ENCODE data around the gene ZNF212. TPM values are rescaled to one million over a fixed set of nuclear protein-coding genes. Genes with fewer than 3 reads are reported as not detected.

The ZNF212 gene
- total and polyA plus RNA-seq, 9 of the 15 experiments (the other 6 are each of a cell fraction or from before 2014, with no cell fraction given) = 1.8 to 21.4 (median 7.2) TPM

- no peak for TF ChIP-seq ARID3B (CRISPR knock-in tag; IDR thresholded peaks at IDR 0.05; ENCODE audit: borderline replicate concordance)
- TF ChIP-seq THRAP3 (IDR thresholded peaks at IDR 0.05; ENCODE audit: borderline replicate concordance) = no peak
- no peak for TF ChIP-seq PHB2 (IDR thresholded peaks at IDR 0.05; ENCODE audit: low read depth)
- TF ChIP-seq SREBF1 (IDR thresholded peaks at IDR 0.05; ENCODE audit: borderline replicate concordance, low read depth, low read length) = no peak
- TF ChIP-seq FOXA1 (IDR thresholded peaks at IDR 0.05; ENCODE audit: borderline replicate concordance) = peak; percentile 85
- TF ChIP-seq USF2 (CRISPR knock-in tag; IDR thresholded peaks at IDR 0.05) = no peak
- peak; percentile 74; the same call in 1 of the 2 replicates for TF ChIP-seq PHB (CRISPR knock-in tag; IDR thresholded peaks at IDR 0.05)
- TF ChIP-seq NFIC (IDR thresholded peaks at IDR 0.05) = peak; percentile 62
- TF ChIP-seq USF1 (CRISPR knock-in tag; IDR thresholded peaks at IDR 0.05) = peak; percentile 33; the same call in 1 of the 2 replicates
- TF ChIP-seq ZNF121 (CRISPR knock-in tag; conservative IDR thresholded peaks at IDR 0.05) = no peak
- TF ChIP-seq ATF2 (CRISPR knock-in tag; IDR thresholded peaks at IDR 0.05) = no peak
- 0 out of 2 replicates have a peak, but pooled peaks have one; percentile 67 for TF ChIP-seq ZNF609 (CRISPR knock-in tag; IDR thresholded peaks at IDR 0.05; ENCODE audit: borderline replicate concordance)
- TF ChIP-seq JUN (IDR thresholded peaks at IDR 0.05; ENCODE audit: borderline replicate concordance, low read depth, low read length) = 0 out of 2 replicates have a peak, but pooled peaks have one; percentile 35
- peak; percentile 90 for TF ChIP-seq JUN (CRISPR knock-in tag; IDR thresholded peaks at IDR 0.05; ENCODE audit: borderline replicate concordance)
- TF ChIP-seq SNRNP70 (optimal IDR thresholded peaks at IDR 0.05; ENCODE audit: low read depth, low read length) = no peak
These were observed 44.0 kb upstream of the ZNF212 start, which contains the start of gene ZNF282 (continued) for GRCh38 chr7:149195180-149196150.

All from K562 (cell line).